Upper lobe of left lung (tissue), 4 donors: ENCODE data around the gene DOHH.

ENCODE experiments used
- CTCF ChIP-seq, 6 experiments: fragments of 450-650 bp in 4 of 6; fragments of 200-600 bp in 2 of 6; sonication (generic) in 2 of 6; IDR thresholded peaks; one replicate each; pipeline ENCODE4 v1.5.1; 2016 to 2019; ENCODE audit warnings: antibody characterized with exemption in 6 of 6
- EP300 ChIP-seq, 4 donors: sonication (generic); formaldehyde crosslinking; IDR thresholded peaks; one replicate each; pipeline ENCODE4 v1.5.1; 2017; ENCODE audit warnings: antibody characterized with exemption in 4 of 4, control low read depth in 2 of 4
- POLR2A ChIP-seq, 4 donors: fragments of 450-650 bp; IDR thresholded peaks; one replicate each; pipeline ENCODE4 v1.5.1; 2016 to 2017; ENCODE audit warnings: antibody characterized with exemption in 4 of 4, mild to moderate bottlenecking in 2 of 4
- POLR2AphosphoS5 ChIP-seq, 2 donors: sonication (generic); formaldehyde crosslinking; IDR thresholded peaks; one replicate each; pipeline ENCODE4 v1.5.1; 2017; ENCODE audit warnings: antibody characterized with exemption in 2 of 2

- TF ChIP-seq CTCF (IDR thresholded peaks at IDR 0.05) (no peak), EP300 (IDR thresholded peaks at IDR 0.05) (no peak), POLR2AphosphoS5 (IDR thresholded peaks at IDR 0.05) (no peak), POLR2A (IDR thresholded peaks at IDR 0.05) (no peak)
These were observed 20.6 kb upstream of the DOHH start for GRCh38 chr19:3521104-3521445.
